PC-3 (cell line): ENCODE data around the gene SUN1.

Source experiments
- EZH2phosphoT487 ChIP-seq: fragments of 300-600 bp; sonication (generic); IDR thresholded peaks from 2 replicates; pipeline ENCODE4 v1.6.1; 2018; ENCODE audit warnings: mild to moderate bottlenecking, antibody characterized with exemption, low read length, borderline replicate concordance
- TF ChIP-seq, protein P1 (sequence below): fragments of 300-600 bp; sonication (generic); conservative IDR thresholded peaks from 2 replicates; pipeline ENCODE4 v1.5.1; 2017; ENCODE audit warnings: antibody characterized with exemption, low read depth, mild to moderate bottlenecking, low read length

DNA sequence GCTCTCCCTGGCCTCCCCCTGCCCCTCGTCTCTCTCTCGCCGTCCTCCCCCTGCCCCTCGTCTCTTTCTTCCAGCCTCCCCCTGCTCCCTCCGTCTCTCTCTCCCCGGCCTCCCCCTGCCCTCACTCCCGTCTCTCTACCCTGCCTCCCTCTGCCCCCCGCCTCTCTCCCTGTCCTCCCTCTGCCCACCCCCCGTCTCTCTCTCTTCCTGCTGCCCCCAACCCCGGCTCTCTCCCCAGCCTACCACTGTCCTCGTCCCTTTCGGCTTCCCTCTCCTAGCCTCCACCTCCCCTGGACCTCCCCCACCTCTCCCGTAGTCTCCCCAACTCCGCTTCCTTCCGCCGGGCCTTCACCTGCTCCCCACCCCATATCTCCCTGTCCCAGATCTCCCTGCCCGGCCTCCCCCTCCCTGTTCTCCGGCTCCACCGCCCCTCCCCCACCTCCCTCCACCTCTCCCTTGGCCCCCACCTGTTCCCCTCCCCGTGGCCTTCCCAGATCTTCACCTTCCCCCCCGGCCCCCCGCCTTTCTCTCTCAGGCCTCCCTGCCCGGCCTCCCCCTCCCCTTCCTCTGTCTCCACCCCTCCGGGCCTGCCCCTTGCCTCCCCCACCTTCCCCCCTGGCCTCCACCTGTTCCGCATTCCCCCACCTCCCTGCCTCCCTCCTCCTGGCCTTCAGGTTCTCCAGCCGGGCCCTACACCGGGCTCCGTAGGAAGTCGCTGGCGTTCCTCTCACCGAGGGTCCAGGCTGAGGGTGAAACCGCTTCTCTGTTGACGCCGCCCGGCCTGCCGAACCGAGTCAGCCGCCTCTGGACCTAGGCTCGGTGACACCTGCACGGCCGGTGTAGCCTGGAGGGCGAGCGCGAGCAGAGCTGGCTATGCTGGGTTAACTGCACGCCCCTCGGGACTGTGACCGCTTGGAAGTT, 45.3 kb downstream of the SUN1 start:
- TF ChIP-seq, protein P1, sequence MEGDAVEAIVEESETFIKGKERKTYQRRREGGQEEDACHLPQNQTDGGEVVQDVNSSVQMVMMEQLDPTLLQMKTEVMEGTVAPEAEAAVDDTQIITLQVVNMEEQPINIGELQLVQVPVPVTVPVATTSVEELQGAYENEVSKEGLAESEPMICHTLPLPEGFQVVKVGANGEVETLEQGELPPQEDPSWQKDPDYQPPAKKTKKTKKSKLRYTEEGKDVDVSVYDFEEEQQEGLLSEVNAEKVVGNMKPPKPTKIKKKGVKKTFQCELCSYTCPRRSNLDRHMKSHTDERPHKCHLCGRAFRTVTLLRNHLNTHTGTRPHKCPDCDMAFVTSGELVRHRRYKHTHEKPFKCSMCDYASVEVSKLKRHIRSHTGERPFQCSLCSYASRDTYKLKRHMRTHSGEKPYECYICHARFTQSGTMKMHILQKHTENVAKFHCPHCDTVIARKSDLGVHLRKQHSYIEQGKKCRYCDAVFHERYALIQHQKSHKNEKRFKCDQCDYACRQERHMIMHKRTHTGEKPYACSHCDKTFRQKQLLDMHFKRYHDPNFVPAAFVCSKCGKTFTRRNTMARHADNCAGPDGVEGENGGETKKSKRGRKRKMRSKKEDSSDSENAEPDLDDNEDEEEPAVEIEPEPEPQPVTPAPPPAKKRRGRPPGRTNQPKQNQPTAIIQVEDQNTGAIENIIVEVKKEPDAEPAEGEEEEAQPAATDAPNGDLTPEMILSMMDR, result no peak
- TF ChIP-seq EZH2phosphoT487, result no peak
